COR-L47 (cell line): ENCODE measurements around the gene ORM1.

Source experiments
- DNase-seq: peaks from one replicate; lab custom pipeline; 2025; lab: John Stamatoyannopoulos, UW

Gene ORM1

GRCh38 chr9:114344188-114344566, 21.3 kb downstream of the ORM1 start:
- DNase-seq, result no peak

- no peak for DNase-seq
These were observed 21.8 kb downstream of the ORM1 start for GRCh38 chr9:114344692-114345091.

- DNase-seq, result no peak
These were observed 22.7 kb downstream of the ORM1 start for GRCh38 chr9:114345493-114346065.

- DNase-seq, result no peak
These were observed 23.2 kb downstream of the ORM1 start for GRCh38 chr9:114346146-114346545.

- no peak for DNase-seq
These were observed 24.8 kb downstream of the ORM1 start for GRCh38 chr9:114347675-114348074.

GRCh38 chr9:114348261-114348905, 25.5 kb downstream of the ORM1 start:
- no peak for DNase-seq

GRCh38 chr9:114348906-114349482, 26.1 kb downstream of the ORM1 start:
- DNase-seq, result no peak

GRCh38 chr9:114349713-114350480, 27.0 kb downstream of the ORM1 start:
- no peak for DNase-seq

GRCh38 chr9:114350636-114351401, 27.9 kb downstream of the ORM1 start:
- DNase-seq, result no peak

GRCh38 chr9:114351932-114352331, 29.0 kb downstream of the ORM1 start:
- DNase-seq, result no peak

GRCh38 chr9:114355821-114356220, 32.9 kb downstream of the ORM1 start:
- no peak for DNase-seq

GRCh38 chr9:114356792-114357191, 33.9 kb downstream of the ORM1 start:
- DNase-seq, result no peak

GRCh38 chr9:114357360-114357759, 34.5 kb downstream of the ORM1 start:
- no peak for DNase-seq

- no peak for DNase-seq
These were observed 35.0 kb downstream of the ORM1 start for GRCh38 chr9:114357911-114358328.

- DNase-seq, result no peak
These were observed 36.9 kb downstream of the ORM1 start for GRCh38 chr9:114359801-114360200.

GRCh38 chr9:114361542-114361941, 38.6 kb downstream of the ORM1 start:
- no peak for DNase-seq

- DNase-seq, result no peak
These were observed 39.5 kb downstream of the ORM1 start for GRCh38 chr9:114362394-114362793.

GRCh38 chr9:114363424-114363823, 40.5 kb downstream of the ORM1 start:
- no peak for DNase-seq

- no peak for DNase-seq
These were observed 41.5 kb downstream of the ORM1 start for GRCh38 chr9:114364134-114365041.

GRCh38 chr9:114365194-114365593, 42.3 kb downstream of the ORM1 start:
- DNase-seq, result no peak
